Fibroblast of lung (primary cell): ENCODE results near the gene PALB2. TPM values are rescaled to one million over a fixed set of nuclear protein-coding genes. Genes with fewer than 3 reads are reported as not detected.

ENCODE experiments used
- DNase-seq, 2 donors: peaks; one replicate each; pipeline versions ENCODE4 v3.0.0 to v3.0.0-alpha.2; 2010; ENCODE audit warnings: low read depth in 2 of 2
- H2AFZ ChIP-seq: 2 replicates; pipeline ENCODE4 v1.5.1; 2012; ENCODE audit warnings: low read length, control low read depth, inconsistent platforms
- H3K27ac ChIP-seq: 2 replicates; pipeline ENCODE4 v1.5.1; 2011; ENCODE audit warnings: low read length, control low read depth; ENCODE audit not compliant: insufficient read depth
- H3K27me3 ChIP-seq: 2 replicates; pipeline ENCODE4 v1.5.1; 2011; ENCODE audit warnings: mild to moderate bottlenecking, low read length; ENCODE audit not compliant: control insufficient read depth, insufficient read depth
- H3K36me3 ChIP-seq: 2 replicates; pipeline ENCODE4 v1.5.1; 2011; ENCODE audit warnings: low read length; ENCODE audit not compliant: control insufficient read depth, insufficient read depth
- H3K4me1 ChIP-seq: 2 replicates; pipeline ENCODE4 v1.5.1; 2011; ENCODE audit warnings: low read length; ENCODE audit not compliant: control insufficient read depth, insufficient read depth; ENCODE audit errors: extremely low read depth
- H3K4me2 ChIP-seq: 2 replicates; pipeline ENCODE4 v1.5.1; 2011; ENCODE audit warnings: low read length, control low read depth; ENCODE audit not compliant: insufficient read depth; ENCODE audit errors: extremely low read depth
- H3K4me3 ChIP-seq, 4 experiments: fragments of 200-600 bp in 1 of 4; sonication (generic) in 1 of 4; replicated peaks in 1 of 4; 2 replicates each; pipeline ENCODE4 v1.5.1; 2011 to 2016; ENCODE audit warnings: low read length in 4 of 4, low read depth in 3 of 4, mild to moderate bottlenecking in 3 of 4, control low read depth in 2 of 4, inconsistent platforms in 1 of 4, mixed read lengths in 1 of 4; ENCODE audit not compliant: insufficient read depth in 1 of 4; ENCODE audit errors: control extremely low read depth in 1 of 4
- H3K79me2 ChIP-seq: 2 replicates; pipeline ENCODE4 v1.5.1; 2012; ENCODE audit warnings: mild to moderate bottlenecking, low read length, inconsistent platforms; ENCODE audit not compliant: control insufficient read depth, insufficient read depth
- H3K9ac ChIP-seq: 2 replicates; pipeline ENCODE4 v1.5.1; 2011; ENCODE audit warnings: mild to moderate bottlenecking, low read length, control low read depth; ENCODE audit not compliant: insufficient read depth
- H3K9me3 ChIP-seq: 2 replicates; pipeline ENCODE4 v1.5.1; 2012; ENCODE audit warnings: low read depth, low read length; ENCODE audit not compliant: control insufficient read depth, insufficient read depth
- H4K20me1 ChIP-seq: 2 replicates; pipeline ENCODE4 v1.5.1; 2011; ENCODE audit warnings: low read length; ENCODE audit not compliant: control insufficient read depth, insufficient read depth; ENCODE audit errors: extremely low read depth
- EZH2 ChIP-seq: IDR thresholded peaks from 2 replicates; pipeline ENCODE4 v1.5.1; 2012; ENCODE audit warnings: low read length, control low read depth, mild to moderate bottlenecking; ENCODE audit errors: missing control alignments
- polyA plus RNA-seq, 2 donors: library from polyadenylated mRNA; depleted of rRNA in 1 of 2; stranded (reverse) in 1 of 2; unstranded in 1 of 2; fragments of >200 nt; gene quantifications; 2 replicates each; pipeline ENCODE4 v1.2.1, GENCODE V29; 2011 to 2012; ENCODE audit warnings: missing spikeins in 1 of 2
- total RNA-seq: library from RNA; depleted of rRNA; stranded (reverse); fragments of >200 nt; gene quantifications from 2 replicates; pipeline ENCODE4 v1.2.1, GENCODE V29; 2014
- TF ChIP-seq, protein P1 (sequence below), 2 donors: IDR thresholded peaks in 1 of 2; conservative IDR thresholded peaks in 1 of 2; 1 replicate in 1 of 2; 2 replicates in 1 of 2; pipeline ENCODE4 v1.5.1; 2011 to 2012; ENCODE audit warnings: low read length in 2 of 2, control low read depth in 1 of 2, inconsistent platforms in 1 of 2, low read depth in 1 of 2, mild to moderate bottlenecking in 1 of 2

The PALB2 gene
- total and polyA plus RNA-seq, 2 donors (not counting 1 experiment from before 2014, with no cell fraction given): 7.7 to 8.1 TPM

DNA sequence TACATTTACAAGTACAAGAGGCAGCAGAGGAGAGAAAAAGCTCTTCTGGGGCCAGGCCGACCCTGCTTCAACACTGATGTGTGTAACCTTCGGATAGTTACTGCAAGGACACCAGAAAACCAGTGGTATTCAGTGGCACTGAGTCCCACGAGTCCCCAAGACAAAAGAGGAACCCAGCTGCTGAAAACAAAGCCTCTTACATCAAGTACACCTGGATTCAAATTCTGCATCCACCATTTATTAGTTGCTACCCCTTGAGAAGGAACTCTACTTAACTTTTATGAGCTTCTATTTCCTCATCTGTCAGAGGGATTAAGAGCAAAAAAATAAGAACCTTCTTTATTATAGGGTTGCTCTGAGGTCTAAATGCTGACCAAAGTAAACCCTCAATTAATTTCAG, 86.6 kb downstream of the PALB2 start:
- H3K4me3 ChIP-seq: no peak overlapping the region
- DNase-seq: no peak
- H3K9me3 ChIP-seq: no peaks in the 10 kb centered on the region
- TF ChIP-seq EZH2: no peak
- TF ChIP-seq, protein P1, sequence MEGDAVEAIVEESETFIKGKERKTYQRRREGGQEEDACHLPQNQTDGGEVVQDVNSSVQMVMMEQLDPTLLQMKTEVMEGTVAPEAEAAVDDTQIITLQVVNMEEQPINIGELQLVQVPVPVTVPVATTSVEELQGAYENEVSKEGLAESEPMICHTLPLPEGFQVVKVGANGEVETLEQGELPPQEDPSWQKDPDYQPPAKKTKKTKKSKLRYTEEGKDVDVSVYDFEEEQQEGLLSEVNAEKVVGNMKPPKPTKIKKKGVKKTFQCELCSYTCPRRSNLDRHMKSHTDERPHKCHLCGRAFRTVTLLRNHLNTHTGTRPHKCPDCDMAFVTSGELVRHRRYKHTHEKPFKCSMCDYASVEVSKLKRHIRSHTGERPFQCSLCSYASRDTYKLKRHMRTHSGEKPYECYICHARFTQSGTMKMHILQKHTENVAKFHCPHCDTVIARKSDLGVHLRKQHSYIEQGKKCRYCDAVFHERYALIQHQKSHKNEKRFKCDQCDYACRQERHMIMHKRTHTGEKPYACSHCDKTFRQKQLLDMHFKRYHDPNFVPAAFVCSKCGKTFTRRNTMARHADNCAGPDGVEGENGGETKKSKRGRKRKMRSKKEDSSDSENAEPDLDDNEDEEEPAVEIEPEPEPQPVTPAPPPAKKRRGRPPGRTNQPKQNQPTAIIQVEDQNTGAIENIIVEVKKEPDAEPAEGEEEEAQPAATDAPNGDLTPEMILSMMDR (conservative IDR thresholded peaks at IDR 0.05 in 1 of 2, IDR thresholded peaks at IDR 0.05 in 1 of 2; ENCODE audit: low read depth in 1 of 2, low read length in 2 of 2): no peak
- H3K4me2 ChIP-seq: no peak overlapping the region
- H3K36me3 ChIP-seq: peaks cover 3% of the 10 kb centered on the region
- H4K20me1 ChIP-seq: no peaks in the 10 kb centered on the region
- no peak overlapping the region for H3K9ac ChIP-seq
- no peak overlapping the region for H2AFZ ChIP-seq
- H3K79me2 ChIP-seq: peaks cover 18% of the 10 kb centered on the region
- no peak overlapping the region for H3K27ac ChIP-seq
- H3K27me3 ChIP-seq: no peaks in the 10 kb centered on the region
- H3K4me1 ChIP-seq: no peaks in the 10 kb centered on the region

Other genes with a start within 250 kb of the PALB2 start
- 10.8 and 17.5 TPM in 2 replicates for gene COG7, start 188.1 kb downstream of the PALB2 start, total RNA-seq
- 20.6 and 20.9 TPM in 2 replicates for gene COG7, start 188.1 kb downstream of the PALB2 start, polyA plus RNA-seq
- 19.5 and 22.9 TPM in 2 replicates for gene GGA2, start 130.8 kb downstream of the PALB2 start, total RNA-seq
- gene GGA2, start 130.8 kb downstream of the PALB2 start, polyA plus RNA-seq: 29.6 and 34.7 TPM in 2 replicates
- gene EARS2, start 84.0 kb downstream of the PALB2 start, total RNA-seq: 28.2 and 40.3 TPM in 2 replicates
- gene EARS2, start 84.0 kb downstream of the PALB2 start, polyA plus RNA-seq: 27.3 and 31.7 TPM in 2 replicates
- gene UBFD1, start 83.6 kb downstream of the PALB2 start, total RNA-seq: 68.8 and 101 TPM in 2 replicates
- 59.6 and 66.6 TPM in 2 replicates for gene UBFD1, start 83.6 kb downstream of the PALB2 start, polyA plus RNA-seq
- gene NDUFAB1, start 45.0 kb downstream of the PALB2 start, total RNA-seq: 76.3 and 98.4 TPM in 2 replicates
- gene NDUFAB1, start 45.0 kb downstream of the PALB2 start, polyA plus RNA-seq: 105 and 127 TPM in 2 replicates
- 28.8 and 39.6 TPM in 2 replicates for gene DCTN5, start 156 bp upstream of the PALB2 start, total RNA-seq
- 96.7 and 118 TPM in 2 replicates for gene DCTN5, start 156 bp upstream of the PALB2 start, polyA plus RNA-seq
- gene PLK1, start 37.6 kb upstream of the PALB2 start, total RNA-seq: 0.77 and 6.3 TPM in 2 replicates
- 16.2 and 84.4 TPM in 2 replicates for gene PLK1, start 37.6 kb upstream of the PALB2 start, polyA plus RNA-seq
- gene ERN2, start 71.9 kb upstream of the PALB2 start, total RNA-seq: under 0.01 and 0.83 TPM in 2 replicates
- 0.07 TPM in 1 of 2 replicates, not detected in the other for gene ERN2, start 71.9 kb upstream of the PALB2 start, polyA plus RNA-seq
- gene CHP2, start 113.7 kb upstream of the PALB2 start, total RNA-seq: not detected in 2 replicates
- not detected in 2 replicates for gene CHP2, start 113.7 kb upstream of the PALB2 start, polyA plus RNA-seq
- gene PRKCB, start 194.7 kb upstream of the PALB2 start, total RNA-seq: under 0.01 TPM in 1 of 2 replicates, not detected in the other
- gene PRKCB, start 194.7 kb upstream of the PALB2 start, polyA plus RNA-seq: 0.01 and 0.03 TPM in 2 replicates